Measurements from ENCODE around the gene CTNNA2.

DNA sequence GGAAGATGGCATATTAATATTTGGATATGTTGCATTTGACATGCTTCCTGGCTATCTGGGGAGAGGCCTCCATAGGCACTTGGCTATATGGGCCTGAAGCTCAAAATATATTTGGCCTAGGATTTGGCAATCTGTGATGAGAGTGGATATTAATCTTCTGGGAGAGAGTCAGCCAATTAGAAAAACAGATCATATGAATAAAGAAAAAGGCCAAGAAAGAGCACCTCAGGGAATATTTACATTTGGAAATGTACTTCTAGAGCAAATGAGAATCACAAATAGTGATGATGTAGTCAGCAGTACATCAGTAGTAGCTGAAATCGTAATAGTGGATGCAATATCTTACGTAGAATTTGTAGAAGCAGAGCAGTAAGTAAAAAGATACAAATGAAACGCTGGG, 277.0 kb downstream of the CTNNA2 start:
- TF ChIP-seq, protein P1, sequence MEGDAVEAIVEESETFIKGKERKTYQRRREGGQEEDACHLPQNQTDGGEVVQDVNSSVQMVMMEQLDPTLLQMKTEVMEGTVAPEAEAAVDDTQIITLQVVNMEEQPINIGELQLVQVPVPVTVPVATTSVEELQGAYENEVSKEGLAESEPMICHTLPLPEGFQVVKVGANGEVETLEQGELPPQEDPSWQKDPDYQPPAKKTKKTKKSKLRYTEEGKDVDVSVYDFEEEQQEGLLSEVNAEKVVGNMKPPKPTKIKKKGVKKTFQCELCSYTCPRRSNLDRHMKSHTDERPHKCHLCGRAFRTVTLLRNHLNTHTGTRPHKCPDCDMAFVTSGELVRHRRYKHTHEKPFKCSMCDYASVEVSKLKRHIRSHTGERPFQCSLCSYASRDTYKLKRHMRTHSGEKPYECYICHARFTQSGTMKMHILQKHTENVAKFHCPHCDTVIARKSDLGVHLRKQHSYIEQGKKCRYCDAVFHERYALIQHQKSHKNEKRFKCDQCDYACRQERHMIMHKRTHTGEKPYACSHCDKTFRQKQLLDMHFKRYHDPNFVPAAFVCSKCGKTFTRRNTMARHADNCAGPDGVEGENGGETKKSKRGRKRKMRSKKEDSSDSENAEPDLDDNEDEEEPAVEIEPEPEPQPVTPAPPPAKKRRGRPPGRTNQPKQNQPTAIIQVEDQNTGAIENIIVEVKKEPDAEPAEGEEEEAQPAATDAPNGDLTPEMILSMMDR (IDR thresholded peaks at IDR 0.05): no peak
- TF ChIP-seq POLR2A (IDR thresholded peaks at IDR 0.05): no peak
